Pons (tissue), 1 donor: ENCODE results near the gene ZNF8.
"Not testable (repeated sequence)": the region's sequence is repeated elsewhere in the genome, so short reads cannot be mapped to it uniquely, and the experiment has no call there.

Experiments
- DNase-seq: peaks from one replicate; pipeline ENCODE4 v3.0.0-alpha.2; 2016; ENCODE audit warnings: low spot score

The ZNF8 gene

DNA sequence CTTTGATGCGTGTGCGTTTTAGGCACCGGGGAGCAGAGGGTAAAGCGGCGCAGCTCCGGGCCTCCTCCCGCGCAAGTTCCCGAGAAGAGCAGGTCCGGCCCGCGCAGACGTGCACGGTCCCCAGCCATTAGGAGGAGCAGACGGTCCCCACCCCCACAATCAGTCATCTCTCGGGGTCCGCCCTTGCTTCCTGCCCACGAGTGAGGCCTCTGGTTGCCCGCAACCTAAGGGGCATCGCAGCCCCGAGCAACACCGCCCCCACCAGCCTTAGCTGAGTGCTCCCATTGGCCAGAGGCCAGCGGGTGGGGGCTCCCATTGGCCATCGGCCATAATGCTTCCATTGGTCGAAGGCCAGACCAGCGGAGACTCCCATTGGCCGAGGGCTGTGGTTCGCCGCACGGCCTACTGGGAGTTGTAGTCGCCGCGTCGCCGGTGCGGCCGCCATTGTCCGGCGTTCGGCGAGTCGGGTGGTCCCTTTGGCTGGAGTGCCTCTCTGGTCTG lies at the start of gene ZNF8:
Gene ZNF8, plus strand, starts transcription at position 415 of the 501 bp plus-strand sequence. CDS start 127 bp downstream, outside the sequence.
- peak; percentile 96 for DNase-seq

DNA sequence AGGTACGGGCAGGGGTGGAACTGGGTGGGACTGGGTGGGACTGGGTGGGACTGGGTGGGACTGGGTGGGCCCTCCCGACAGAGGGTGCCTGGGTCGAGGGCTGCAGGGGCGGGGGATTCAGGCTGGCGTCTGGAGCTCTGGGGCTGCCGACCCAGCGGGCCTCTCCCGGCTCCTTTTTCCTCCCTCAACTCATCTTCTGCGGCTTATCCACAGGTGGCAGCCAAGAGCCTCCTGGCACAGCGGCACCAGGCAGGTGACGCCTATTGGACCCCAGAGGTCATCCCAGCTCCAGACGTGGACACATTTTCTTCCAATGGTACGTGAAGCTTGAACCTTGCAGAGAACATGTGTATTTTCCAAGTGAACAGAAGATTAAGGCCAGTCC lies 49.5 kb upstream of the ZNF8 start:
- DNase-seq, result no peak

DNA sequence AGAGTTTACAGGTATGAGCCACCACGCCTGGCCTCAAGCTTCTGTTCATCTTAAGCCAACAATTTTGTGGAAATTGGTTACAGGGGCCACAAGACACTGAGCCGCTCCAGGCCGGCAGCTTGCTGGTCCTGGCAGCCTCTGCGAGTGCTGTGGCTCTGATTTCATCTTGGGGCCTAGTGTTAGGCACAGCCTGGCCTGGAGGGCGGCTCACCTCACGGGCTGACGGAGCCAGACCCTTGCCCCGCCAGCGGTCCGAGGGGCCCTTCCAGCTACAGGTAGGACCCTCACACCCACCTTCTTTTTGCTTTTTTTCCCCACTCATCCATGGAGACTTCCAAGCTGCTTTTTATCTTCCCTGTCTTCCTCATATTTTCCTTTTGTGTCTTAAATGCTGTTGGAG lies 41.4 kb upstream of the ZNF8 start:
- no peak for DNase-seq

DNA sequence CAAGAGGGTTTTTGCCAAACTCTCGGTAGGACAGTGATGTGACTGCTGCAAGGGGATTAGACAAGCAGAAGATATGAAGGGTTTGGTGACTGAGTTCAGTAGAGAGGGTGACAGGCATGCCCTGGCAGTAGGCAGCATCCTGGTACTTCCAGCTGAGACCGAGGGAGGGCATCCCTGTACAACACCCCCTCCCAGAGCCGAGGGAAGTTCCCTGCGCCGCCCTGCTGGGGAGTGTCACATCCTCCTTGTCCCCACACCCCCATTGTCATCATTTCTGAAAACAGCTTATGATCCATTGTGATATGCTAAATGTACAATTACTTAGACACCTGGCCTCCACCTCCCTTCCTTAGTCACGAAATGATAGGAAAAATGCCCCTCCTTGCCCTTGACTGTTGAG lies 35.4 kb upstream of the ZNF8 start:
- DNase-seq, result no peak

DNA sequence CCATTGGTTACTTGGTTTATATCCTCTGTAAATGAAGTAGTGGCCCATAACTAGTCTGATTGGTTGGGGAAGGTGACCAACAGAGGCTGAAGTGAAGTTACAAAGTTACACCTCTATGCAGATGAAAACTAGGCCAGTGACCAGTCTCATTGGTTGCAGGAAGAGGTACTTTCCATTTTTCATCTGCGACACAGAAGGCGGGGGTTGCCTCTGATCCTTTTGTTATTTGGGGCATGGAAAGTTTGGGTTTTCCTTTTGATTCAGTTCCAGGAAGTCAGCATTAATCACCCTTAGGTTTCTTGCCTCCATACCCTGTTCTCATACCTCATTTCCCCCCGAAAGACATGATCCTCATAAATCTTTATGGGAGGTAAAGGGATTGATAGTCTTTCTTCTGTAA lies 29.9 kb upstream of the ZNF8 start:
- no peak for DNase-seq

DNA sequence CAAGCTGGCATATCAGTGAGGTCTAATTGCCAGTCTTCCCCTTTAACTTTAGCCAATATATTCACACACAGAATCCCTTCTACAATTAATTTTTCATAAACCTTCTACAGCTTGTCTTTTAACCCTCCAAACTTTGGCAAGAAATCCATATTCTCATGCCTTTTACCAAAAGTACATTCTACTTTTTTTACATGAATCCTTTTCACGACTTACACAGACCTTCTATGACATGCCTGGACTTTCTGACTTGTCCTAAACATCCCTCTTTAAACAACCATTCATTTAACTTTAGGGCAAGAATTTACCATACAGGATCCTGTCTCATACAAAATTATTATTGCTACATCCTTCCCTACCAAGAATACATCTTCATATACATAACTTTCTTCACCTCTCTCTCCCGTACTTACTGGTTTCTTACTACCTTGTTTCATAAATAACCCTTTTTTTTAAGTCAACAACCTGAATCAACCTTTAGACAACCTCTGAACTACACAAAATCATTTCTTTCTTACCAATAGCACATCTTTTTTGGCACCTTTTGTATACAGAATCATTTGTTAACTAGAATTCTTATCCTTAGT lies 26.6 kb upstream of the ZNF8 start:
- no peak for DNase-seq

DNA sequence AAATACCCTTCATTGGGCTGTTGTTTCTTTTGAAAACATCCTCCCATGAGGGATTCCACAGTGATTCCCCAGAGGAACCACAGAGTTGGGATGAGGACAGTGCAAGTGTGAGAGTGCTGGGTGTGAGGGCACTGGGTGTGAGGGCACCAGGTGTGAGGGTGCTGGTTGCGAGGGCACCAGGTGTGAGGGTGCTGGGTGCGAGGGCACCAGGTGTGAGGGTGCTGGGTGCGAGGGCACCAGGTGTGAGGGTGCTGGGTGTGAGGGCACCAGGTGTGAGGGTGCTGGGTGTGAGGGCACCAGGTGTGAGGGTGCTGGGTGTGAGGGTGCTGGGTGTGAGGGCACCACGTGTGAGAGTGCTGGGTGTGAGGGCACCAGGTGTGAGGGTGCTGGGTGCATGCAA lies 20.5 kb upstream of the ZNF8 start:
- not testable (repeated sequence) for DNase-seq

DNA sequence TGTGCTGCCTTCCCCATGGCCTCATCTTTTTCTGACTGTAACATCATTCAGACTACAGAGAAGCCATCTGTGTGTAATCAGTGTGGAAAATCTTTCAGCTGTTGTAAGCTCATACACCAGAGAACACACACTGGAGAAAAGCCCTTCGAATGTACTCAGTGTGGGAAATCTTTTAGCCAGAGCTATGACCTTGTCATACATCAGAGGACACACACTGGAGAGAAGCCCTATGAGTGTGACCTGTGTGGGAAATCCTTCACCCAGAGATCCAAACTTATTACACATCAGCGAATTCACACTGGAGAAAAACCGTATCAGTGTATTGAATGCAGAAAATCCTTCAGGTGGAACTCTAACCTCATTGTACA lies 17.2 kb upstream of the ZNF8 start:
- DNase-seq, result no peak

DNA sequence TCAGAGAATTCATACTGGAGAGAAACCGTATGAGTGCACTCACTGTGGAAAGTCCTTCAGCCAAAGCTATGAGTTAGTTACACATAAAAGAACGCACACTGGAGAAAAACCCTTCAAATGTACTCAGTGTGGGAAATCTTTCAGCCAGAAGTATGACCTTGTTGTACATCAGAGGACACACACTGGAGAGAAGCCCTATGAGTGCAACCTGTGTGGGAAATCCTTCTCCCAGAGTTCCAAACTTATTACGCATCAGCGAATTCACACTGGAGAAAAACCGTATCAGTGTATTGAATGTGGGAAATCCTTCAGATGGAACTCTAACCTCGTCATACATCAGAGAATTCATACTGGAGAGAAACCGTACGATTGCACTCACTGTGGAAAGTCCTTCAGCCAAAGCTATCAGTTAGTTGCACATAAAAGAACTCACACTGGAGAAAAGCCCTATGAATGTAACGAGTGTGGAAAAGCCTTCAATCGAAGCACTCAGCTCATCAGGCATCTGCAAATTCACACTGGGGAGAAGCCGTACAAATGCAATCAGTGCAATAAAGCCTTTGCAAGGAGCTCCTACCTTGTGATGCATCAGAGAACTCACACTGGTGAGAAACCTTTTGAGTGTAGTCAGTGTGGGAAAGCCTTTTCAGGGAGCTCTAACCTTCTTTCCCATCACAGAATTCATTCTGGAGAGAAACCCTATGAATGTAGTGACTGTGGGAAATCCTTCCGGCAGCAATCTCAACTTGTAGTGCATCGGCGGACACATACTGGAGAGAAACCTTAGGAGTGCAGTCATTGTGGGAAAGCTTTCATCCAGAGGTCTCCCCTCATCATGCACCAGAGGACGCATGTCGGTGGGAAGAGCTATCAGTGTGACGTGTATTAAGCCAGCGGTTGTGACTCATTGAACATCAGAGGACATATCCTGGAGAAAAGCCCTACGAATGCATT lies 16.5 kb upstream of the ZNF8 start:
- DNase-seq, result no peak

DNA sequence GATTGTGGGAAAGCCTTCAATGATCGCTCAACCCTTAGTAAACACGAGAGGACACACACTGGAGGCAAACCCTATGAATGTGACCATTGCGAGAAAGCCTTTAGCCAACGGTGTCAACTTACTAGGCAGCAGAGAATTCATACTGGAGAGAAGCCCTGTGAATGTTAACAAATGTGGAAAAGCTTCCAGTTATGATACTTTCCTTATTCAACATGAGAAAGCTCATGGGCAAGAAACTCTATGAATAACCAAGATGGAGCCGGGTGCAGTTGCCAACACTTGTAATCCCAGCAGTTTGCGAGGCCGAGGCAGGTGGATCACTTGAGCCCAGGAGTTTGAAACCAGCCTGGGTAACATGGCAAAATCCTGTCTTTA lies 15.8 kb upstream of the ZNF8 start:
- DNase-seq, result no peak

DNA sequence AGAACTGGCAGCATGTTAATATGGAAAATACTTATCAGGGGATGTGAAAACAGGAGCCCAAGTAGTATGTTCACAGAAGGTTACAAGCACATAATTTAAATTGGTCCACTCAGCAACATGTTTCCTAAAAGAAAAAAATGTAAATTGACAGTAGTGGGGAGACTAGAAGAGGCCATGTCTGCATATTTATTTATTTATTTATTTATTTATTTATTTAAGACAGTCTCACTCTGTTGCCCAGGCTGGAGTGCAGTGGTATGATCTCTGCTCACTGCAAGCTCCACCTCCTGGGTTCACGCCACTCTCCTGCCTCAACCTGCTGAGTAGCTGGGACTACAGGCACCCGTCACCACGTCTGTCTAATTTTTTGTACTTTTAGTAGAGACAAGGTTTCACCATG lies 13.7 kb upstream of the ZNF8 start:
- no peak for DNase-seq

DNA sequence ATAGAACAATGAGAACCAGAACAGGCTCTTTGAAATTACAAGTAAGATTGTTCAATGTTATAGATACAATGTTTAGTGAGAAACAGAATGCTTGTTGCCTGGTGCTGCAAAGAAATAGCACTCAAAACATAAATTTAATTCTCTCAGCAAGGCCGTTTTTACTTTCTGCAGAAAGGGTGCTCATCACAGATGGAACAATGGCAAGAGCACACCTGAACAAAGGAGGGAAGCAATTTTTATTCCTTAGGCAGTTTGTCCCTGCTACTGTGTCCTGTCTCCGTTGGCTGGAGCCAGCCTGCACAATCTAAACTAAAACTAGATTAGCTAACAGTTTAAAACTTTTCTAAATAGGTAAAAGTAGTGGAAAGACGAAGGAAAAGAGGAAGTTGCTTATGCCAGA lies 10.4 kb upstream of the ZNF8 start:
- no peak for DNase-seq

DNA sequence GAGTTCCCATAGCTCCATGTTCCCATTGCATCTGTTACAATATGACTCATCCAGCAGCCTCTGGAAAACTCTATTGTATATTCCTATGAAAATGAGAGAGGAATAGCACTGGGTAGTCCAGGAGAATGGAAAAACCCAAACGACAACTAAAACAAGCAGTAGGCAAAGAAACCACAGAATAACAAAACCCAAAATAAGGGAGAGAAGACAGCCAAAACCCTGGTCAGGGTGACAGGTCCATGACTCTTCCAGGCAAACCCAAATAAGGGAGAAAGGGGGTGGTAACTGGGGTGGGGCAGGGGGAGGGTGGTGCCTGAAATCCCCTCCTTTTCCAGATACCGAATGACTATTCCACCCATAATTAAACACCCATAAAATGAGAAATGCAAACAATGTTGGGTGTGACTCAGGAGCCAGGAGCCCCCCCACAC lies 4.0 kb upstream of the ZNF8 start:
- DNase-seq, result peak; percentile 11

DNA sequence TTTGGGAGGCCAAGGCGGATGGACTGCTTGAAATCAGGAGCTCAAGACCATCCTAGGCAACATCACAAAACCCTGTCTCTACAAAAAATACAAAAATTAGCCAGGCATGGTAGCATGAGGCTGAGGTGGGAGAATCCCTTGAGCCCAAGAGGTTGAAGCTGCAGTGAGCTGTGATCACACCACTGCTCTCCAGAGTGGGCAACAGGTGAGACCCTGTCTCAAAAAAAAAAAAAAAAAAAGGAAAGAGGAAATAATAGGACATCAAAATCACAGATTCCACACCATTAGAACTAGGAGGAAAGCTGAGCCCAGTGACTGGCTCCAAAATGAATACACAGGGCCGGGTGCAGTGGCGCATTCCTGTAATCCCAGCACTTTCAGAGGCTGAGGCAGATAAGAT lies 3.2 kb upstream of the ZNF8 start:
- no peak for DNase-seq

DNA sequence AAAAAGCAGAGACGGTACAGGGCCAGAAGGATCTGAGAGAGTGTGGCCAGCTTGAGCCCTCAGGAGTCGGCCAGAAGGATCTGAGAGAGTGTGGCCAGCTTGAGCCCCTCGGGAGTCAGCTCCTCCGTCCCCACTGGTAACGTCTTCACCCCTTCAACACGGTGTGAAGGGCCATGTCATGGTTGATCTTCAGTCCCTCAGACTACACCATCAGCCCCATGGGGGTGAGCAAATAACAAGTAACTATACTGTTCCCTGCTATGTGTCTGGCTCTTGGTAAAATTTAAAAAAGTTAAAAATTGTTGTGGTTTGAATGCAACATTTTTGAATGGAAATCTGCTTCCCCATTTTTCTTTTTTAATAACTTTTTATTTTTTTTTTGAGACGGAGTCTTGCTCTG lies 1.6 kb upstream of the ZNF8 start:
- DNase-seq, result no peak

DNA sequence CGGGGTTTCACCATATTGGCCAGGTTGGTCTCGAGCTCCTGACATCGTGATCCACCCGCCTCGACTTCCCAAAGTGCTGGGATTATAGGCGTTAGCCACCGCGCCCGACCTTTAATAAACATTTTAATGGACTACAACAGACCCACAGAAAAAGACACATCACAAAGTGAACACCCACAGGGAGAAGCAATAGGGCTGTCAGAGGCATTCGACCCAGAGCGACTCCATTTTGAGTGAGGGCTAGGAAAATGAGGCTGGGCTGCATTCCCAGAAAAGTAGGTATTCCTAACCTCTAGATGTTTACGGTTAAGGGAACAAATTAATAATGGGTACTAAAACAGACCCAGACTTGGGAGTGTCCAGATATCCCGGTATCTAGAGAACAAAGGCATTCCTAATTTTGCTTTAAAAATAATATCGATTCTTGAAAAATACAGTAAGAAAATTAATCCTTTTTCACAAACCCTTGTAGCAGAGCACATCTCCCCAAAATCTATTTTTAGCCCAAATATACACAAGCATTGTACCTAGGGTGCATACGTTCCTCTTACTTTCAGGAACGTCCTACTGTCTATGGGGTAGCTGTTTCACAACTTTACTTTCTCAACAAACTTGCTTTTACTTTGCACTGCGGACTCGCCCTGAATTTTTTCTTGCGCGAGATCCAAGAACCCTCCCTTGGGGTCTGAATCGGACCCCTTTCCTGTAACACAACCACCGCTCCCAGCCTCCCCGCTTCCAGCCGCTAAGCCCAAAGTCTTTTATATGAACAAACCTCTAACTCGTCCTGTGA lies 811 bp upstream of the ZNF8 start:
- no peak for DNase-seq

DNA sequence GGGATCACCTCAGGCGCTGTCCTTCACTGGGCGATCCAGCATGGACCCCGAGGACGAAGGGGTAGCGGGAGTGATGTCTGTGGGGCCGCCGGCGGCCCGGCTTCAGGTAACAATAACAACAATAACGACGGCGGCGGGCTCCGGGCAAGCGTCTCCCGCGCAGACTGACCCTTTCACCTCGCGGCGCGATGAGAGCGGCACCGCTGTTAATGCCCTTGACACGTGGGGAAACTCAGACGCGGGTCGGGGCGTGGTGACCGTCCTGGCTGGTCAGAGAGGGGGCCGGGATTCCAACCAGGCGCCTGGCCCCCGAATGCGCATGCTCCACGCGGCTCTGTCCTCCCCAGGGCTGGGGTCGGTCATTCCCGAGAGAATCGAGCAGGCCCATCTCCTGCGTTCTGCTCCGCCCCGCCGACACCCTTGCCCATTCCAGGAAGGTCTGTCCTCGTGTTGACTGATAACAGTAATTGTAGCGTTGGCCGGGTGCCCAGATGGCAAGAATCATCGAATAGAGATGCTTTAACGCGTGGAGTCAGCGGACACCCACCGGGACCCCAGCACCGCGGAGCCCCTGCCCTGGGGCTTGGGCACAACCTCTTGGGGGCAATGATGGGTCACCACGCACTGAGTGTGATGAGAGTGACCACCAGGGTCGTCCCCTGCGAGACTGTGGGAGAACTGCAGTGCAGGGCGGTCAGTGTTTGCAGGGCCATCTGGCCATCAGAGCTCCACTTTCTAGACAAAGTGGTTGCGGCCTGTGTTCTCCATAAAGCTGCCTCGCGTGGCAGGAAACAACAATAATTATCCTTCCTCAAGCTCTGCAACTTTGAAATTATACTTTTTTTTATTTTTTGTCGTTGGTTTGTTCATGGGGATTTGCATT lies 528 bp downstream of the ZNF8 start:
- peak; percentile 31 for DNase-seq

DNA sequence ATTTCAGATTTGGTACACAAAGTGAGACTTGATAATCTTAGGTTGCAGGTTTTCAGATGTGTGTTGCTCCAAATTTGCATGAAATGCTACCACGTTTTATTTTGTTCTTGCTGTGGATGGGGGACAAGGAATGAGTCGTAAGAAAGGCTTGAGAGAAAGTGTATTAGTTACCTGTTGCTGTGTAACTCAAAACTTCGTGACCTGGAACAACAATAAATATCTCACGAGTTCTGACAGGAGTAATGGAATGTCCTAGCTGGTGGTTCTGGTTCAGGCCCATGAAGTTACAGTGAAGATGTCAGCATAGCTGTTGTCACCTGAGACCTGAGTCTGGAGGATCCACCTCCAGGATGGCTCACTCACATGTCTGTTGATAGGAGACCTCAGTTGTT lies 1.2 kb downstream of the ZNF8 start:
- no peak for DNase-seq

DNA sequence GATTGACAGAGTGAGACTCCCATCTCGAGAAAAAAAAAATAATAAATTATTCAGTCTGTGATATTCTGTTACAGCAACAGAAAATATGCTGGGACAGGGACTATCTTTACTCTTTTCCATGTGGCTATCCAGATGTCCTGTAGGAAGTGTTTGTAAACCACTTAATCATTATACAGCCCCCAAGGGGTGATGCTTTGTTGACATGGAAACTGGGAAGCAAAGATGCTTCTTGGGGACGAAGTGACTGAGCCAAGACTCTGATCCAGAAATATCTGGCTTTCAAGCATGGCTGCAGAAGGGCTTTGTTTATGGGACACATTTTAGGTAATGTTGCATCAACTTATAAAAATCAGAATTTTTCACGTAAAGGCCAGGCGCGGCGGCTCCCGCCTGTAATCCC lies 5.4 kb downstream of the ZNF8 start:
- no peak for DNase-seq

DNA sequence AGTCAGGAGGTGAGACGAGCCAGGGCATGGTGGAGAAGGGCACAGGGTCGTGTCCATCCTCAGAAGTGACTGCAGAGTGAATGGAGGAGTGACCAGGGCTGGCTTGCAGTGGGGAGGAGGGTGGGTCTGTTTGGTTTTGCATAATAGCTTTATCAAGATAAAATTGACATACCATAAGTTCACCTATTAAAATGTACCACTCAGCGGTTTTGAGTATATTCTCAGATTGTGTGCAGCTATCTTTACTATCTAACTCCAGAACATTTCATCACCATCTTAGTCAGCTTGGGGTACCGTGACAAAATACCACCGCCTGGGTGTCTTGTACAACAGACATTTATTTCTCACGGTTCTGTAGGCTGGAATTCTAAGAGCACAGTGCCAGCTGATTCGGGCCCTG lies 13.2 kb downstream of the ZNF8 start:
- no peak for DNase-seq

DNA sequence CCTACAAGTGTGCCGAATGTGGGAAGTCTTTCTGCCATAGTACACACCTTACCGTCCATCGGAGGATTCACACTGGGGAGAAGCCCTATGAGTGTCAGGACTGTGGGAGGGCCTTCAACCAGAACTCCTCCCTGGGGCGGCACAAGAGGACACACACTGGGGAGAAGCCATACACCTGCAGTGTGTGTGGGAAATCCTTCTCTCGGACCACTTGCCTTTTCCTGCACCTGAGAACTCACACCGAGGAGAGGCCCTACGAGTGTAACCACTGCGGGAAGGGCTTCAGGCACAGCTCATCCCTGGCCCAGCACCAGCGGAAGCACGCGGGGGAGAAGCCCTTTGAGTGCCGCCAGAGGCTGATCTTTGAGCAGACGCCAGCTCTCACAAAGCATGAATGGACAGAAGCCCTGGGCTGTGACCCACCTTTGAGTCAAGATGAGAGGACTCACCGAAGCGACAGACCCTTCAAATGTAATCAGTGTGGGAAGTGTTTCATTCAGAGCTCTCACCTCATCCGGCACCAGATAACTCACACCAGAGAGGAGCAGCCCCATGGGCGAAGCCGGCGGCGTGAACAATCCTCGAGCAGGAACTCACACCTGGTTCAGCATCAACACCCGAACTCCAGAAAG lies 16.1 kb downstream of the ZNF8 start:
- no peak for DNase-seq
